ENCODE measurements around the gene C11orf91.

DNA sequence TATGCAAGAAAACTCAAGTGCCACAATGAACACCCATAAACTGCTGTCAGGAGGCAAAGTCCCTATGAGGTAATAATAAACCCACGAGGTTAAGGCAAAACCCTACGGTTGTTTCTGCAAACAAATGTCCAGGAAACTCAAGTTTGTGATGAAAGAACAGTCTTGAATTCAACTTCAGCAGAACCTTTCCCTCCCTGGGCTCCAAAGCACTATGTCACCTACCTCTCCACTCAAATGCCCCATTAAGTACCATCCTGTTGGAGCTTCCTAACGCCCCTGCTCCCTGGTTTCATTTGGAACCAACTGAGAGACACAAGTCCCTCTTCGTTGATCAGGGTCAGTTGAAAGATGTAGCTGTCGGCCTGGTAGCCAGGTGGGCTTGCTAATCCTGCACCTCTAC is 2.6 kb upstream of the C11orf91 start:
- TF ChIP-seq, protein P1, sequence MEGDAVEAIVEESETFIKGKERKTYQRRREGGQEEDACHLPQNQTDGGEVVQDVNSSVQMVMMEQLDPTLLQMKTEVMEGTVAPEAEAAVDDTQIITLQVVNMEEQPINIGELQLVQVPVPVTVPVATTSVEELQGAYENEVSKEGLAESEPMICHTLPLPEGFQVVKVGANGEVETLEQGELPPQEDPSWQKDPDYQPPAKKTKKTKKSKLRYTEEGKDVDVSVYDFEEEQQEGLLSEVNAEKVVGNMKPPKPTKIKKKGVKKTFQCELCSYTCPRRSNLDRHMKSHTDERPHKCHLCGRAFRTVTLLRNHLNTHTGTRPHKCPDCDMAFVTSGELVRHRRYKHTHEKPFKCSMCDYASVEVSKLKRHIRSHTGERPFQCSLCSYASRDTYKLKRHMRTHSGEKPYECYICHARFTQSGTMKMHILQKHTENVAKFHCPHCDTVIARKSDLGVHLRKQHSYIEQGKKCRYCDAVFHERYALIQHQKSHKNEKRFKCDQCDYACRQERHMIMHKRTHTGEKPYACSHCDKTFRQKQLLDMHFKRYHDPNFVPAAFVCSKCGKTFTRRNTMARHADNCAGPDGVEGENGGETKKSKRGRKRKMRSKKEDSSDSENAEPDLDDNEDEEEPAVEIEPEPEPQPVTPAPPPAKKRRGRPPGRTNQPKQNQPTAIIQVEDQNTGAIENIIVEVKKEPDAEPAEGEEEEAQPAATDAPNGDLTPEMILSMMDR (conservative IDR thresholded peaks at IDR 0.05; ENCODE audit: low read length), result no peak
- no peak for TF ChIP-seq EZH2phosphoT487 (IDR thresholded peaks at IDR 0.05; ENCODE audit: borderline replicate concordance)

Data from Loucy (cell line).